Endothelial cell of umbilical vein (primary cell): ENCODE measurements around the gene TOMM20L. TPM values are rescaled to one million over a fixed set of nuclear protein-coding genes. Genes with fewer than 3 reads are reported as not detected.

Source experiments
- BruUV-seq: library from RNA; stranded (reverse); fragments of 400-500 nt; replicated peaks from 2 replicates; lab custom pipeline; 2021; lab: Mats Ljungman, UMichigan
- CTCF ChIA-PET: fragments of 300-600, 350-600 bp; sonication (Branson Sonifier 250); formaldehyde crosslinking; loops from one replicate; lab custom pipeline; 2021; ENCODE audit warnings: antibody characterized with exemption, inconsistent platforms; lab: Charles Lee
- POLR2A ChIA-PET: fragments of 300-600, 350-600 bp; sonication (Branson Sonifier 250); formaldehyde crosslinking; loops from one replicate; lab custom pipeline; 2021; ENCODE audit warnings: antibody characterized with exemption, inconsistent platforms; lab: Charles Lee
- DNase-seq: peaks from one replicate; pipeline ENCODE4 v3.0.0-alpha.2; 2011; ENCODE audit warnings: low read depth, low spot score
- FAIRE-seq: peaks from 2 replicates; lab custom pipeline; 2011; peaks lifted over from hg19 to GRCh38; lab: Jason Lieb, UNC
- H2AFZ ChIP-seq: 2 replicates; pipeline ENCODE4 v1.6.0; 2012; ENCODE audit warnings: low read depth, low read length, control low read depth, inconsistent platforms
- H3K27ac ChIP-seq: 2 replicates; pipeline ENCODE4 v1.5.1; 2011; ENCODE audit warnings: low read depth, mild to moderate bottlenecking, control low read depth, low read length, moderate library complexity; ENCODE audit not compliant: insufficient read depth
- H3K27me3 ChIP-seq, 2 experiments: 2 replicates each; pipeline versions ENCODE4 v1.6.0 to v1.6.1; 2011; ENCODE audit warnings: low read length in 2 of 2, mixed read lengths in 1 of 2; ENCODE audit not compliant: control insufficient read depth in 2 of 2, insufficient read depth in 2 of 2
- H3K36me3 ChIP-seq, 2 experiments: 2 replicates in 1 of 2; 3 replicates in 1 of 2; pipeline ENCODE4 v1.5.1; 2011; ENCODE audit warnings: low read length in 2 of 2, mild to moderate bottlenecking in 1 of 2, moderate library complexity in 1 of 2; ENCODE audit not compliant: control insufficient read depth in 2 of 2, insufficient read depth in 2 of 2; ENCODE audit errors: extremely low read depth in 1 of 2
- H3K4me1 ChIP-seq: 3 replicates; pipeline ENCODE4 v1.5.1; 2011; ENCODE audit warnings: mild to moderate bottlenecking, low read length; ENCODE audit not compliant: control insufficient read depth, insufficient read depth; ENCODE audit errors: extremely low read depth
- H3K4me2 ChIP-seq: 2 replicates; pipeline ENCODE4 v1.6.1; 2011; ENCODE audit warnings: low read length, control low read depth, mixed read lengths; ENCODE audit not compliant: insufficient read depth
- H3K4me3 ChIP-seq, 3 experiments: fragments of 200-600 bp in 1 of 3; sonication (generic), shearing (Covaris generic) in 1 of 3; replicated peaks in 1 of 3; 2 replicates each; pipeline ENCODE4 v1.5.1; 2011 to 2016; ENCODE audit warnings: control low read depth in 3 of 3, low read length in 3 of 3, mild to moderate bottlenecking in 2 of 3, inconsistent platforms in 1 of 3, low read depth in 1 of 3, moderate library complexity in 1 of 3; ENCODE audit not compliant: insufficient read depth in 1 of 3
- H3K79me2 ChIP-seq: 2 replicates; pipeline ENCODE4 v1.6.0; 2012; ENCODE audit warnings: low read length, inconsistent platforms; ENCODE audit not compliant: control insufficient read depth, insufficient read depth
- H3K9ac ChIP-seq: replicated peaks from 2 replicates; pipeline ENCODE3; 2011; ENCODE audit warnings: low read length, control low read depth; ENCODE audit not compliant: insufficient read depth; ENCODE audit errors: extremely low read depth
- H3K9me1 ChIP-seq: replicated peaks from 3 replicates; pipeline ENCODE4 v1.6.0; 2011; ENCODE audit warnings: mild to moderate bottlenecking, low read length; ENCODE audit not compliant: control insufficient read depth, insufficient read depth; ENCODE audit errors: extremely low read depth
- H3K9me3 ChIP-seq: replicated peaks from 2 replicates; pipeline ENCODE4 v1.5.1; 2012; ENCODE audit warnings: low read length, inconsistent platforms; ENCODE audit not compliant: control insufficient read depth, insufficient read depth
- H4K20me1 ChIP-seq: replicated peaks from 2 replicates; pipeline ENCODE3; 2011; ENCODE audit warnings: mild to moderate bottlenecking, low read length; ENCODE audit not compliant: control insufficient read depth, insufficient read depth; ENCODE audit errors: extremely low read depth
- EZH2 ChIP-seq: IDR thresholded peaks from 2 replicates; pipeline ENCODE4 v1.6.1; 2012; ENCODE audit warnings: borderline replicate concordance, low read depth, mild to moderate bottlenecking, moderate library complexity, low read length, inconsistent platforms; ENCODE audit not compliant: severe bottlenecking
- FOS ChIP-seq: IDR thresholded peaks from 2 replicates; pipeline ENCODE4 v1.6.1; 2011; ENCODE audit warnings: mild to moderate bottlenecking, low read length, moderate library complexity, borderline replicate concordance; ENCODE audit not compliant: insufficient read depth
- GATA2 ChIP-seq: IDR thresholded peaks from 2 replicates; pipeline ENCODE4 v1.7.0; 2011; ENCODE audit warnings: low read depth, mild to moderate bottlenecking, moderate library complexity, mixed read lengths, low read length; ENCODE audit not compliant: insufficient read length, insufficient read depth
- JUN ChIP-seq: IDR thresholded peaks from 2 replicates; pipeline ENCODE4 v1.6.1; 2011; ENCODE audit warnings: borderline replicate concordance, low read depth; ENCODE audit not compliant: insufficient read length, insufficient read depth
- MYC ChIP-seq: IDR thresholded peaks from one replicate; pipeline ENCODE4 v1.6.1; 2011; ENCODE audit warnings: mild to moderate bottlenecking, low read depth, low read length
- POLR2A ChIP-seq: IDR thresholded peaks from 2 replicates; pipeline ENCODE4 v1.6.1; 2012; ENCODE audit warnings: low read depth, mild to moderate bottlenecking, control low read depth, low read length
- POLR2AphosphoS5 ChIP-seq: IDR thresholded peaks from 2 replicates; pipeline ENCODE4 v1.6.1; 2012; ENCODE audit warnings: low read depth, mild to moderate bottlenecking, control low read depth, low read length, moderate library complexity; ENCODE audit not compliant: insufficient read depth
- dilution Hi-C: fragments of 300-500 bp; cut with MboI; formaldehyde crosslinking; loops from one replicate; pipeline ENCODE4 v1.15.0; 2019; ENCODE audit warnings: low sequenced_read_pairs; ENCODE audit not compliant: extremely low pct_ligation_motif_present
- intact Hi-C: fragments of 100-400 bp; cut with micrococcal nuclease; formaldehyde crosslinking; loops from one replicate; pipeline ENCODE4 v1.10.0; 2022
- polyA plus RNA-seq, 4 experiments: library from polyadenylated mRNA; depleted of rRNA in 3 of 4; stranded (reverse) in 3 of 4; unstranded in 1 of 4; fragments of >200 nt; gene quantifications; 2 replicates each; pipeline versions ENCODE4 v1.2.1 to v1.2.3, GENCODE V29; 2011 to 2012; ENCODE audit warnings: missing spikeins in 1 of 4
- total RNA-seq: library from RNA; stranded (reverse); gene quantifications from 2 replicates; pipeline ENCODE4 v1.2.3, GENCODE V29; 2021
- TF ChIP-seq, protein P1 (sequence below): IDR thresholded peaks from 2 replicates; pipeline ENCODE4 v1.6.1; 2011; ENCODE audit not compliant: insufficient read depth, insufficient read length
- TF ChIP-seq, protein P2 (sequence below), 2 donors: IDR thresholded peaks; 1 replicate in 1 of 2; 2 replicates in 1 of 2; pipeline ENCODE4 v1.5.1; 2011; ENCODE audit warnings: low read length in 2 of 2, mild to moderate bottlenecking in 2 of 2, moderate library complexity in 2 of 2, control low read depth in 1 of 2, inconsistent platforms in 1 of 2, low read depth in 1 of 2; ENCODE audit not compliant: insufficient read depth in 1 of 2; ENCODE audit errors: extremely low read depth in 1 of 2

The TOMM20L gene
- total and polyA plus RNA-seq, 2 donors (not counting 3 experiments of a cell fraction or from before 2014, with no cell fraction given): not detected

DNA sequence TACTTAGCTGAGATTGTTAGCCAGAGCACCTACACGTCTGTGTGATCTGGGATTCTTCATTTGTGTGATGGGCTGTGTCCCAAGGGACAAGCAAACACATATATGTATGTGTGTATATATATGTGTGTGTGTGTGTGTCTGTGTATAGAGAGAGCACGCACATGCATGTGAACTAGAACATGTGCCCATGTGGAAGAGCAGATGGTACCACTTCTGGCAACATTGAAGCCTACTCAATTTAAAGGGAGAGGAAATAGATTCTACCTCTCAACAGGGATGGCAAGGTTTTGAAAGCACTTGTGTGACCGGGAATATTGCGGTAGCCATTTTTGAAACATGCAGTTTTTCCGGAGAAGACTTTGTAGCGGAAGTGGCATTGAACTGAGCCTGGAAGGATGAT, 1.4 kb downstream of the TOMM20L start:
- CTCF ChIA-PET: interaction anchor here (1.8 kb wide), 1 partner anchor 13 kb away, joined by 10 read pairs; no protein-coding TSS in a partner anchor
- Histone ChIP-seq H3K4me2 (no peak overlapping the region), H3K79me2 (no peaks in the 10 kb centered on the region), H3K36me3 (no peaks in the 10 kb centered on the region), H4K20me1 (no peaks in the 10 kb centered on the region), H3K9ac (no peak overlapping the region), H3K4me1 (peaks cover 10% of the 10 kb centered on the region), H3K9me3 (no peaks in the 10 kb centered on the region), H3K27me3 (no peaks in the 10 kb centered on the region), H3K9me1 (no peaks in the 10 kb centered on the region), H3K27ac (no peak overlapping the region), H2AFZ (no peak overlapping the region), H3K4me3 (no peak overlapping the region)
- POLR2A ChIA-PET: no interaction called here
- BruUV-seq: no TSS peak
- no peak for TF ChIP-seq MYC
- TF ChIP-seq, protein P1, sequence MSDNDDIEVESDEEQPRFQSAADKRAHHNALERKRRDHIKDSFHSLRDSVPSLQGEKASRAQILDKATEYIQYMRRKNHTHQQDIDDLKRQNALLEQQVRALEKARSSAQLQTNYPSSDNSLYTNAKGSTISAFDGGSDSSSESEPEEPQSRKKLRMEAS: peak; percentile 18
- TF ChIP-seq, protein P2, sequence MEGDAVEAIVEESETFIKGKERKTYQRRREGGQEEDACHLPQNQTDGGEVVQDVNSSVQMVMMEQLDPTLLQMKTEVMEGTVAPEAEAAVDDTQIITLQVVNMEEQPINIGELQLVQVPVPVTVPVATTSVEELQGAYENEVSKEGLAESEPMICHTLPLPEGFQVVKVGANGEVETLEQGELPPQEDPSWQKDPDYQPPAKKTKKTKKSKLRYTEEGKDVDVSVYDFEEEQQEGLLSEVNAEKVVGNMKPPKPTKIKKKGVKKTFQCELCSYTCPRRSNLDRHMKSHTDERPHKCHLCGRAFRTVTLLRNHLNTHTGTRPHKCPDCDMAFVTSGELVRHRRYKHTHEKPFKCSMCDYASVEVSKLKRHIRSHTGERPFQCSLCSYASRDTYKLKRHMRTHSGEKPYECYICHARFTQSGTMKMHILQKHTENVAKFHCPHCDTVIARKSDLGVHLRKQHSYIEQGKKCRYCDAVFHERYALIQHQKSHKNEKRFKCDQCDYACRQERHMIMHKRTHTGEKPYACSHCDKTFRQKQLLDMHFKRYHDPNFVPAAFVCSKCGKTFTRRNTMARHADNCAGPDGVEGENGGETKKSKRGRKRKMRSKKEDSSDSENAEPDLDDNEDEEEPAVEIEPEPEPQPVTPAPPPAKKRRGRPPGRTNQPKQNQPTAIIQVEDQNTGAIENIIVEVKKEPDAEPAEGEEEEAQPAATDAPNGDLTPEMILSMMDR (IDR thresholded peaks at IDR 0.05; ENCODE audit: extremely low read depth in 1 of 2, insufficient read depth in 1 of 2, low read depth in 1 of 2, low read length in 2 of 2): no peak
- DNase-seq (no peak), FAIRE-seq (no peak)
- intact Hi-C loops: no loop called here
- dilution Hi-C loops: no loop called here

DNA sequence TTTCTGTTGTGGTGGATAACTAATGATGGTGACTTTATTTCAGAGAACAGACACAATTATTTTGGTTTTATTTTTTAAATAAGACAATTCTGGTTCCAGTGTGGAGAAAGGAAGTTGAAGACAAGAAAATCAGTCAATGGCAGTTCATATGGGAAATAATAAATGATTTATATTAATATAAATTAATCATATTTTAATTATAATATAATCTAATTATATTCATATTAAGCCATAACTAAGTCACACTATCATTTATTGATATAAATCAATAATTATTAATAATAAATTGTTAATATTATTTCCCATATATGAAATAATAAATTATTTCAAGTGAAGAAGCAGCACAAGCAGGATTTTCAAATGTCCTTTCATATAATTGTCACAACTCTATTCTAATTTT, 2.8 kb downstream of the TOMM20L start:
- ChIA-PET CTCF (interaction anchor here (1.1 kb wide), 1 partner anchor 28 kb away, joined by 3 read pairs; the partner anchor contains the start of genes KIAA0586 and TIMM9), POLR2A (no interaction called here)
- Histone ChIP-seq H3K4me1 (peaks cover 10% of the 10 kb centered on the region), H3K9ac (no peak overlapping the region), H3K79me2 (no peaks in the 10 kb centered on the region), H3K27ac (no peak overlapping the region), H3K27me3 (no peaks in the 10 kb centered on the region), H3K4me3 (no peak overlapping the region), H3K9me3 (no peaks in the 10 kb centered on the region), H3K4me2 (no peak overlapping the region), H3K9me1 (no peaks in the 10 kb centered on the region), H4K20me1 (no peaks in the 10 kb centered on the region), H3K36me3 (no peaks in the 10 kb centered on the region), H2AFZ (no peak overlapping the region)
- intact Hi-C loops (no loop called here), dilution Hi-C loops (no loop called here)
- no TSS peak for BruUV-seq
- DNase-seq (no peak), FAIRE-seq (no peak)
- TF ChIP-seq, protein P1: no peak
- no peak for TF ChIP-seq GATA2
- TF ChIP-seq POLR2A: no peak
- TF ChIP-seq MYC: no peak
- TF ChIP-seq FOS: no peak
- no peak for TF ChIP-seq EZH2
- no peak for TF ChIP-seq JUN
- TF ChIP-seq, protein P2 (IDR thresholded peaks at IDR 0.05; ENCODE audit: extremely low read depth in 1 of 2, insufficient read depth in 1 of 2, low read depth in 1 of 2, low read length in 2 of 2): no peak
- TF ChIP-seq POLR2AphosphoS5: no peak
